ENCODE measurements around the gene MPV17. TPM values are rescaled to one million over a fixed set of nuclear protein-coding genes. Genes with fewer than 3 reads are reported as not detected.

The MPV17 gene
- total and polyA plus RNA-seq, 9 of the 15 experiments (the other 6 are each of a cell fraction or from before 2014, with no cell fraction given) = 54.7 to 140 (median 70.2) TPM

GRCh38 chr2:27322766-27323595 lies at the start of gene MPV17 (continued):
- TF ChIP-seq ZNF407 (IDR thresholded peaks at IDR 0.05; ENCODE audit: low read depth) (no peak), ZBTB40 (IDR thresholded peaks at IDR 0.05) (peak; percentile 92), ZBTB40 (CRISPR knock-in tag; IDR thresholded peaks at IDR 0.05) (no peak), FOXP4 (CRISPR knock-in tag; IDR thresholded peaks at IDR 0.05; ENCODE audit: borderline replicate concordance) (peak; percentile 90; the same call in 1 of the 2 replicates), USF2 (CRISPR knock-in tag; IDR thresholded peaks at IDR 0.05) (peak; percentile 95)

Measured in K562 (cell line).